GM12878 (cell line): ENCODE measurements around the gene NAA25. TPM values are rescaled to one million over a fixed set of nuclear protein-coding genes. Genes with fewer than 3 reads are reported as not detected.

Experiments
- ATAC-seq: fragments of 200-7000 bp; cut with Tn5 transposase; 3 replicates; pipeline ENCODE4 v1.9.1; 2020; ENCODE audit warnings: mild to moderate bottlenecking, moderate library complexity
- BruUV-seq: library from RNA; stranded (reverse); fragments of 400-500 nt; replicated peaks from 2 replicates; lab custom pipeline; 2021; lab: Mats Ljungman, UMichigan
- CTCF ChIA-PET: fragments of 300-600 bp; sonication (Branson Sonifier 250); formaldehyde crosslinking; extraction: SDS; loops from one replicate; lab custom pipeline; 2021; ENCODE audit warnings: inconsistent platforms; lab: Yijun Ruan, JAX
- POLR2A ChIA-PET: fragments of 350-600 bp; formaldehyde crosslinking; extraction: SDS; loops from one replicate; lab custom pipeline; 2021; ENCODE audit warnings: inconsistent platforms; lab: Charles Lee
- RAD21 ChIA-PET: fragments of 300-600 bp; sonication (Branson Sonifier 250); formaldehyde crosslinking; loops from one replicate; lab custom pipeline; 2023; ENCODE audit warnings: antibody characterized with exemption; ENCODE audit not compliant: unreplicated experiment; lab: Charles Lee
- SMC1A ChIA-PET: fragments of 300-600 bp; sonication (Branson Sonifier 250); formaldehyde crosslinking; loops from one replicate; lab custom pipeline; 2023; ENCODE audit not compliant: unreplicated experiment, uncharacterized antibody; lab: Charles Lee
- DNase-seq: peaks from one replicate; pipeline ENCODE4 v3.0.0-alpha.2; 2011; ENCODE audit warnings: low read depth, low spot score
- FAIRE-seq: peaks from 3 replicates; lab custom pipeline; 2011; peaks lifted over from hg19 to GRCh38; lab: Jason Lieb, UNC
- H2AFZ ChIP-seq: 2 replicates; pipeline ENCODE4 v1.6.0; 2011; ENCODE audit warnings: low read depth, low read length, control low read depth; ENCODE audit not compliant: control insufficient read depth
- H3K27ac ChIP-seq: 2 replicates; pipeline ENCODE4 v1.5.1; 2011; ENCODE audit warnings: control low read depth; ENCODE audit not compliant: control insufficient read depth, insufficient read depth
- H3K27me3 ChIP-seq, 2 experiments: replicated peaks in 1 of 2; 2 replicates each; pipeline versions ENCODE4 v1.6.0 to v1.6.1; 2011; ENCODE audit warnings: low read length in 1 of 2; ENCODE audit not compliant: control insufficient read depth in 2 of 2, insufficient read depth in 2 of 2
- H3K36me3 ChIP-seq, 2 experiments: 2 replicates each; pipeline ENCODE4 v1.5.1; 2011; ENCODE audit warnings: low read length in 1 of 2; ENCODE audit not compliant: control insufficient read depth in 2 of 2, insufficient read depth in 2 of 2
- H3K4me1 ChIP-seq: 2 replicates; pipeline ENCODE4 v1.6.1; 2011; ENCODE audit warnings: mild to moderate bottlenecking, low read length, moderate library complexity, mixed read lengths; ENCODE audit not compliant: control insufficient read depth, insufficient read depth
- H3K4me2 ChIP-seq: 2 replicates; pipeline ENCODE4 v1.6.0; 2011; ENCODE audit warnings: control low read depth; ENCODE audit not compliant: control insufficient read depth, insufficient read depth
- H3K4me3 ChIP-seq: fragments of 200-600 bp; sonication (generic); 2 replicates; pipeline ENCODE4 v1.5.1; 2016
- H3K79me2 ChIP-seq: 2 replicates; pipeline ENCODE4 v1.6.0; 2011; ENCODE audit warnings: low read length; ENCODE audit not compliant: control insufficient read depth, insufficient read depth
- H3K9ac ChIP-seq: 2 replicates; pipeline ENCODE4 v1.8.0; 2011; ENCODE audit warnings: low read length, control low read depth, mixed read lengths; ENCODE audit not compliant: control insufficient read depth, insufficient read depth
- H3K9me3 ChIP-seq: replicated peaks from 3 replicates; pipeline ENCODE4 v1.5.1; 2011; ENCODE audit warnings: mild to moderate bottlenecking, low read length; ENCODE audit not compliant: control insufficient read depth, insufficient read depth
- H4K20me1 ChIP-seq: 2 replicates; pipeline ENCODE4 v1.6.0; 2011; ENCODE audit not compliant: control insufficient read depth, insufficient read depth
- ASH2L ChIP-seq: fragments of 300-600, 200-600 bp; sonication (generic); IDR thresholded peaks from 2 replicates; pipeline ENCODE4 v1.6.1; 2017; ENCODE audit warnings: low read depth, mild to moderate bottlenecking, borderline replicate concordance
- CBFB ChIP-seq: IDR thresholded peaks from 2 replicates; pipeline ENCODE4 v1.6.1; 2016; ENCODE audit warnings: antibody characterized with exemption, low read depth
- E4F1 ChIP-seq: fragments of 450-650 bp; IDR thresholded peaks from 2 replicates; pipeline ENCODE4 v1.6.1; 2018; ENCODE audit warnings: borderline replicate concordance, mild to moderate bottlenecking; ENCODE audit not compliant: partially characterized antibody
- NKRF ChIP-seq: fragments of 450-650 bp; conservative IDR thresholded peaks from 2 replicates; pipeline ENCODE4 v1.6.1; 2017; ENCODE audit warnings: mild to moderate bottlenecking, moderate library complexity
- NRF1 ChIP-seq: conservative IDR thresholded peaks from 2 replicates; pipeline ENCODE4 v1.6.1; 2011; ENCODE audit warnings: mild to moderate bottlenecking, low read depth, low read length, improper control_type of control experiment
- POLR2AphosphoS5 ChIP-seq: IDR thresholded peaks from 2 replicates; pipeline ENCODE4 v1.6.1; 2011; ENCODE audit warnings: mild to moderate bottlenecking, low read length, inconsistent platforms
- RUNX3 ChIP-seq: IDR thresholded peaks from 2 replicates; pipeline ENCODE4 v1.6.1; 2012; ENCODE audit warnings: low read length, inconsistent platforms
- SKIL ChIP-seq: fragments of 450-650 bp; IDR thresholded peaks from 2 replicates; pipeline ENCODE4 v1.6.1; 2017; ENCODE audit warnings: mild to moderate bottlenecking, low read depth, inconsistent platforms; ENCODE audit not compliant: poor library complexity, severe bottlenecking
- TBL1XR1 ChIP-seq: IDR thresholded peaks from 2 replicates; pipeline ENCODE4 v1.6.1; 2012; ENCODE audit warnings: low read depth, low read length, improper control_type of control experiment
- TCF7 ChIP-seq: IDR thresholded peaks from 2 replicates; pipeline ENCODE4 v1.6.1; 2014; ENCODE audit warnings: antibody characterized with exemption, borderline replicate concordance
- ZNF592 ChIP-seq: fragments of 450-650 bp; IDR thresholded peaks from 2 replicates; pipeline ENCODE4 v1.6.1; 2017; ENCODE audit warnings: mild to moderate bottlenecking, moderate library complexity
- in situ Hi-C: fragments of 300-500 bp; cut with MboI; formaldehyde crosslinking; loops from 9 replicates; pipeline ENCODE4 v1.14.3; 2018; ENCODE audit warnings: mixed read lengths
- intact Hi-C: fragments of 100-400 bp; cut with micrococcal nuclease; formaldehyde crosslinking; loops from one replicate; pipeline ENCODE4 v1.14.2; 2022; ENCODE audit not compliant: unreplicated experiment
- polyA plus RNA-seq, 11 experiments: library from polyadenylated mRNA; depleted of rRNA in 4 of 11; unstranded in 6 of 11; stranded (reverse) in 5 of 11; fragments of >200 nt; fragmentation: Nextera tagmentation in 4 of 11; fragmentation: Illumina TruSeq in 1 of 11; extraction: Ambion mirVana in 4 of 11; extraction: Trizol in 1 of 11; gene quantifications; 1 replicate in 1 of 11; 2 replicates in 10 of 11; pipeline versions ENCODE4 v1.2.1 to v1.2.3, GENCODE V29; 2011 to 2016; ENCODE audit warnings: inconsistent platforms in 2 of 11, missing spikeins in 2 of 11, low read depth in 1 of 11
- total RNA-seq, 4 experiments: library from RNA; depleted of rRNA in 3 of 4; stranded (reverse); fragments of >200 nt in 3 of 4; fragmentation: Illumina TruSeq in 1 of 4; extraction: Trizol in 1 of 4; gene quantifications; 2 replicates each; pipeline versions ENCODE4 v1.2.1 to v1.2.3, GENCODE V29; 2013 to 2021

The NAA25 gene
- total and polyA plus RNA-seq, 10 of the 15 experiments (the other 5 are each of a cell fraction or from before 2014, with no cell fraction given): 15.0 to 39.2 (median 29.4) TPM

GRCh38 chr12:111980598-111980997, 128.0 kb downstream of the NAA25 start (continued):
- TF ChIP-seq NKRF: no peak
- TF ChIP-seq E4F1: no peak
- TF ChIP-seq POLR2AphosphoS5: no peak

GRCh38 chr12:111978545-111978944, 130.0 kb downstream of the NAA25 start:
- no peaks in the 10 kb centered on the region for H3K4me1 ChIP-seq
- in situ Hi-C loops (no loop called here), intact Hi-C loops (no loop called here)
- H3K4me2 ChIP-seq: no peak overlapping the region
- H3K27ac ChIP-seq: no peak overlapping the region
- no peaks in the 10 kb centered on the region for H3K27me3 ChIP-seq
- DNase-seq (no peak), FAIRE-seq (no peak), ATAC-seq (no peak)
- BruUV-seq: no TSS peak
- no peak overlapping the region for H2AFZ ChIP-seq
- H3K9ac ChIP-seq: no peak overlapping the region
- ChIA-PET POLR2A (no interaction called here), RAD21 (no interaction called here), CTCF (interaction anchor here (1.7 kb wide), 1 partner anchor 36 kb away, joined by 3 read pairs; no protein-coding TSS in a partner anchor), SMC1A (no interaction called here)
- H4K20me1 ChIP-seq: no peaks in the 10 kb centered on the region; the same call in 1 of the 2 replicates
- no peak overlapping the region for H3K4me3 ChIP-seq
- H3K79me2 ChIP-seq: no peaks in the 10 kb centered on the region
- no peaks in the 10 kb centered on the region for H3K9me3 ChIP-seq
- no peaks in the 10 kb centered on the region for H3K36me3 ChIP-seq
- no peak for TF ChIP-seq ZNF592
- TF ChIP-seq NRF1: no peak
- TF ChIP-seq TCF7: no peak
- TF ChIP-seq RUNX3: no peak
- TF ChIP-seq ASH2L: no peak
- TF ChIP-seq TBL1XR1: no peak
- no peak for TF ChIP-seq SKIL
- TF ChIP-seq CBFB: no peak
